Cardiac fibroblast (primary cell): ENCODE results near the gene NEK4.
A peak's percentile ranks its signal among the peaks of the same experiment; 100 is the strongest.

Experiments used
- DNase-seq, 2 donors: peaks; one replicate each; pipeline versions ENCODE4 v3.0.0 to v3.0.0-alpha.2; 2010; ENCODE audit warnings: low read depth in 2 of 2
- H3K4me3 ChIP-seq, 2 donors: replicated peaks in 1 of 2; 1 replicate in 1 of 2; 2 replicates in 1 of 2; pipeline ENCODE4 v1.5.1; 2011; ENCODE audit warnings: low read depth in 2 of 2, low read length in 2 of 2, mild to moderate bottlenecking in 2 of 2, moderate library complexity in 1 of 2
- TF ChIP-seq, protein P1 (sequence below): IDR thresholded peaks from one replicate; pipeline ENCODE4 v1.5.1; 2011; ENCODE audit warnings: low read depth, mild to moderate bottlenecking, low read length, inconsistent platforms

NEK4 gene

DNA sequence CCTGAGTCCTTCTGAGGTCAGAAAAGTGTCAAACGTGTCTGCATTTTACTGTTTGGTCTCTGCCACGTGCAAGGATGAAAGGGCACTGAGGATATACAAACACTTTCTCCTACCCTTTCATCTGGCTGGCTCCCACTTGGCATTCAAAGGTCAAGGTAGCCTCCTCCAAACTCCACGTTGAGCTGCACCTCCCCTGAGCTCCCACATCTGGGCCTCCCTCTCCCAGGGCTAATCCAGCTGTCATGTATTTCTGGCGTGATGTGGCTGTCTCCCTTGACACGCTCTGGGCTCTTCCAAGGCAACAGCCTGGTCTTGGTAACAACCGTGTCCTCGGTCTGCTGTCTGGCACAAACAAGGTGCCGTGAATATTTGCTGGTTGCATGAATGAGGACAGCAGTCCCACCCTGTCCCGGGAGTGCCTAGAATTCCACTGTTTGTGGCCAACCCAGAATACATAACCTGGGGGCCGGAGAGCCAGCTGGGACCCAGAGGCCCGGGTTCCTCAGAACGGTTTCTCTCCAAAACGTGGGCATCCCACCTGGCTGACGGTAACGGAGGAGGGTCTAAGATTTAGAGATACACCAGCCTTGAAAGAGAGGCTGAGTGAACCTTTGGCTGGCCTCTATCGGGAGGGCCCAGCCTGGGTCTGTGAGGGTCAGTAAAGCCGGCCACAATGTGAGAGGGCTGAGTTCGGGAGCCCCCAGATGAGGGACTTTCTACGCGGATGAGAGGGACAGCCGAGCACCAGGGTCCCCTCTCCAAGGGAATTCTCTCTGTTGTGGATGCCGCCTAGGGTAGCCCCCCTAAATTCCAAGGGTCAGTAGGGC lies 65.9 kb downstream of the NEK4 start:
- H3K4me3 ChIP-seq = peak overlapping the region; percentile 85 to 97
- TF ChIP-seq, protein P1, sequence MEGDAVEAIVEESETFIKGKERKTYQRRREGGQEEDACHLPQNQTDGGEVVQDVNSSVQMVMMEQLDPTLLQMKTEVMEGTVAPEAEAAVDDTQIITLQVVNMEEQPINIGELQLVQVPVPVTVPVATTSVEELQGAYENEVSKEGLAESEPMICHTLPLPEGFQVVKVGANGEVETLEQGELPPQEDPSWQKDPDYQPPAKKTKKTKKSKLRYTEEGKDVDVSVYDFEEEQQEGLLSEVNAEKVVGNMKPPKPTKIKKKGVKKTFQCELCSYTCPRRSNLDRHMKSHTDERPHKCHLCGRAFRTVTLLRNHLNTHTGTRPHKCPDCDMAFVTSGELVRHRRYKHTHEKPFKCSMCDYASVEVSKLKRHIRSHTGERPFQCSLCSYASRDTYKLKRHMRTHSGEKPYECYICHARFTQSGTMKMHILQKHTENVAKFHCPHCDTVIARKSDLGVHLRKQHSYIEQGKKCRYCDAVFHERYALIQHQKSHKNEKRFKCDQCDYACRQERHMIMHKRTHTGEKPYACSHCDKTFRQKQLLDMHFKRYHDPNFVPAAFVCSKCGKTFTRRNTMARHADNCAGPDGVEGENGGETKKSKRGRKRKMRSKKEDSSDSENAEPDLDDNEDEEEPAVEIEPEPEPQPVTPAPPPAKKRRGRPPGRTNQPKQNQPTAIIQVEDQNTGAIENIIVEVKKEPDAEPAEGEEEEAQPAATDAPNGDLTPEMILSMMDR = no peak
- DNase-seq = peak; percentile 26 to 37

DNA sequence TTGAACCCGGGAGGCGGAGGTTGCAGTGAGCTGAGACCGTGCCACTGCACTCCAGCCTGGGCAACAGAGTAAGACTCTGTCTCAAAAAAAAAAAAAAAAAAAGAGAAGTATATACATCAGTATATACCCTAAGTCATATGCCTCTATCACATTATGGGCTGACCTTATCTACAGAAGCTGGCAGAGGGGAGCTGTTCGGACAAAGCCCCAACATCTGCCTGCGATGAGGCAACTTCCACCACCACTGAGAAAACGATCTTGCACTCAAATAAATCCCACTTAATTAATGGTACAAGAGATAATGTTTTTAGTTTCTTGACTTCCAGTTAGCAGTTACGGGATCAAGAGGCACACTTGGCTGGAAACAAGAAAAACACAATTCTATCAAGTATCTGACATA lies 67.4 kb downstream of the NEK4 start:
- TF ChIP-seq, protein P1 = no peak

DNA sequence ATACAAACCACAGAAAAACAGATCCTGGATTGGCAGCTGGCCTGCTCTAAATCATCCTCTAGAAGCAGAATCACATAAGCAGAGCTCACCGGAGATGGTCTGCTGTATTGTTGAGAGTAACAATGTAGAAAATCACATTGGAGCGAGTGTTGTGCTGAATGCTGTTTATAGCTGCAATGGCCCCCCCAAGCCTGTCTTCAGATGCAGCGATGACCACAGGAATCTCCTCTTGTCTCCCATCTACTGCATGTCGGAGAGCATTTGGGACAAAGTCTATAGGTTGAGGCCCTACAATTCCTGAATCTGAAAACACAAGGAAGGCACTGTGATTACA lies 73.1 kb downstream of the NEK4 start:
- DNase-seq = no peak
- no peak overlapping the region for H3K4me3 ChIP-seq
- TF ChIP-seq, protein P1 = no peak

More for the DNA sequence above, 67.4 kb downstream of the NEK4 start:
- DNase-seq = no peak
- H3K4me3 ChIP-seq = no peak overlapping the region

DNA sequence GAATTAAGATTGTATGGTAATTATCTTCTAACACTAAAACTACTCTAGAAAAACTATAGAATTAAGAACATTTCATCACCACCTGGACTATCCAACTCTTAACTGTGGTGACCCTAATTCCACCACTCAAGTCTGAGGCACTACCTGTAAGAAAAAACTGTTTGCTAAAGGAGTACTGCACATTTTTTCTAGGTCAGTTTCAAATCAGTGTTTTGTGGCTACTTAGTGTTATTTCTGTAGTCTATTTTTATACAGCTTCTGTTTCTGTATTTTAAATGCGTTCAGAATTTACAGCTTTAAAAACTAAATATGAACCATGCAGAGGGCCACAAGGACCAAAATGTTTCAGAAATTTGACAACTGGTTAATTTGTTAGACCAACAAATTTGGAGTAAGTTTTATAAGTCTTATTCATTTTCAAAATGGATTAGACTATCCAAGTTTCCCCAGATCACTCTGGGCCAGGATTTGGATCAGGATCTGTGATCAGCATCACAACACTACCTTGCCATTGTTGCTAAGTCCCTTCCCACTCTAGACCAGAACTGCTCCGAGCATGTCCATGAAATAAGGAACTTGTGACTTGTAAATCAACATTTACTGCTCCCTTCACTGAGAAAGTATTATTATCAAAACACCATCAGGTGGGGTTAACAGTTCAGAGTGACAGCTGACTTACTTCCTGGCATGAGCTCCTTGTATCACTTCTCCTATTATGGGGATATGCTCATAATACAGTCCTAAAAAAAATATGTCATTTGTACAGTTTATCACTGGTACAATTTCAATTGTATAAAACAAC lies 73.7 kb downstream of the NEK4 start:
- H3K4me3 ChIP-seq = no peak overlapping the region
- DNase-seq = no peak
- TF ChIP-seq, protein P1 = no peak

DNA sequence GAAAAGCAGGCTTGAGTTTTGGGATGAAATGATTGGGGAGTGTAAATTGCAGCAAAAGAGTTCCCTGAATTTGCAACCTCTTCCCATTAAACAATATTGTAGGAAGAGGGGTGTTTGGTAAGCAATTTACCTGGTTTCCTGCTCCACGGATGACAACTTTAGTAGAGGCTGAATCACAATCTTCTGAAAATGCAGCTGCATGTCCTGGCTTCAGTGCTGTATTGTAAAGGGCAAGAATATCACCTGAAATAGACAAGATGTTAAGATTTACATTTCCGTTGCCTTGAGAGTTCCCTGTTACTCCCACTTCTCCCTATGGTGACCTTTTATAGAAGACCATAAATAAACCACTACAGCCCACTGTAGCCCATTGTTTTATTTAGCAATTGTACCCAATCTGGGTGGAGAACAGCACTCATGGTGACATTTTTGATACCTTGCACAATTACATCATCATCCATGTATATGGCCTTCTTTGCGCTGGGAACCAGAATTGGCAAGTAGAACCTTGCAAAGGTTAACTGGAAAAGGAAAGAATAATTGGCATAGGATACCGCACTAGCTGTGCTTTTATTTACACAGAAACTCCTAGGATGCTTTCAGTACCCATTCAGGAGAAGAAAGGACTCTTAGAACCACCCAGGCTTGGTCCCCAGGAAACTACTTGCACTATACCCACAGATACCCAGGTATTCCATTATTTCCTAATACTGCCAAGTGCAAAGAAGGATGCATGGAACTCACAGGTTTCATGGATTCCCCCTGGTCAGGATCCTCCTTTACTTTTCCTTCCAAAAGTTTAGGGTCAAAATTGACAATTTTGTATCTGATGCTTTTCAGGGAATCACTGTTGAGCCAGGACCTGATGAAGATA lies 74.7 kb downstream of the NEK4 start:
- DNase-seq = no peak
- TF ChIP-seq, protein P1 = no peak
- H3K4me3 ChIP-seq = no peak overlapping the region

DNA sequence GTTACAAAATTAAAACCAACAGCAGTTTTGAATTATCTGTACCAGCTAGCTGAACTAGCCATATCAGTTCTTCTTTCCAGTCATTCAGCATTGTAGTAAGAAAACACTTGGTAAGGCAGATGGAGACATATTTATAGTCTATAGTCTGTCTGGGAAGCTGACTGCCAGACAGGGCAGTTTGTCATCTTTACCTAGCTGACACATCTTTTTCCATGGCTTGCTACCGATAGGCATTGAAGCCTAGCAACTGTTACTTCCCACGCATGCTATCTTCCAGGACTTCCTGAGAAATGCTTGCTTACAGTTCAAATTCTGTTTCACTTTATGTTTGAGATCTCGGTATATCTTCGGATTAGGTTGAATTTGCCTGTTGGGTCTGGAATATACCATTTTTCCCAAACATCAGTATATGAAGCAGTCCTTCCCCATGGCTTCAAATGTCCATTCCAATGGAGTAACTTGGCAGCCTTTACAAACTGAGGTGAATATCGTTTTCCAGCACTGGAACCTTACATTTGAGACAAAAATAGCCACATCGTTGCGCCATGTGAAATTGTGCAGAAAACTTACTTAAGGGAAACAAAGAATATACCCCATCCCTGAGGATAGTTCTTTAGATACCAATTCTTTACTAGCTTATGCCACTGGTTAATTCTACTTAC lies 76.1 kb downstream of the NEK4 start:
- H3K4me3 ChIP-seq = no peak overlapping the region
- TF ChIP-seq, protein P1 = no peak
- DNase-seq = no peak
